ENCODE measurements around the gene VENTX.

Gene VENTX

DNA sequence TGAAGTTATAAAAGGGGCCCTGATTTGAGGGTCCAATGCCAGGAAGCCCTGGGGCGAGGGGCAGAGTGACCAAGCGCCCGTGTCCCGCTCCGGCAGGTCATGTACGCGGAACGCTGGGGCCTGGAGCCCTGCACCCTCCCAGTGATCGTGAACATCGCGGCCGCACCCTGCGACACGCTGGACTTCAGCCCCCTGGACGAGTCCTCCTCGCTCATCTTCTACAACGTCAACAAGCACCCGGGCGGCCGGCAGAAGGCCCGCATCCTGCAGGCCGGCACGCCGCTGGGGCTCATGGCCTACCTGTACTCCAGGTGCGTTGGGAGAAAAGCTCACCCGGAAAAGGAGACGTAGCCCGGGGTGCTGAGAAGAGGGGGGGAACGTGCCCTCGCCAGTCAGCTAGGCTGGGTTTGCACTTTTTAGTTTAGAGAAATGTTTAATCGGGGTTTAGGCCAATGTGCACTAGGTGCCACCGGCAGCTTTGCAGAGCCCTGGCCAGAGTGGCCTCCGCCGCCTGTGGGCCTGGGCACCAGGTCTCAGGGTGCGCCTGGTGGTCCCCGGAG lies 30.5 kb upstream of the VENTX start:
- no peak for DNase-seq (ENCODE audit: low read depth)
- TF ChIP-seq, protein P1, sequence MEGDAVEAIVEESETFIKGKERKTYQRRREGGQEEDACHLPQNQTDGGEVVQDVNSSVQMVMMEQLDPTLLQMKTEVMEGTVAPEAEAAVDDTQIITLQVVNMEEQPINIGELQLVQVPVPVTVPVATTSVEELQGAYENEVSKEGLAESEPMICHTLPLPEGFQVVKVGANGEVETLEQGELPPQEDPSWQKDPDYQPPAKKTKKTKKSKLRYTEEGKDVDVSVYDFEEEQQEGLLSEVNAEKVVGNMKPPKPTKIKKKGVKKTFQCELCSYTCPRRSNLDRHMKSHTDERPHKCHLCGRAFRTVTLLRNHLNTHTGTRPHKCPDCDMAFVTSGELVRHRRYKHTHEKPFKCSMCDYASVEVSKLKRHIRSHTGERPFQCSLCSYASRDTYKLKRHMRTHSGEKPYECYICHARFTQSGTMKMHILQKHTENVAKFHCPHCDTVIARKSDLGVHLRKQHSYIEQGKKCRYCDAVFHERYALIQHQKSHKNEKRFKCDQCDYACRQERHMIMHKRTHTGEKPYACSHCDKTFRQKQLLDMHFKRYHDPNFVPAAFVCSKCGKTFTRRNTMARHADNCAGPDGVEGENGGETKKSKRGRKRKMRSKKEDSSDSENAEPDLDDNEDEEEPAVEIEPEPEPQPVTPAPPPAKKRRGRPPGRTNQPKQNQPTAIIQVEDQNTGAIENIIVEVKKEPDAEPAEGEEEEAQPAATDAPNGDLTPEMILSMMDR (IDR thresholded peaks at IDR 0.05; ENCODE audit: low read length, missing control alignments): no peak
- no peak overlapping the region for H3K4me3 ChIP-seq (replicated peaks; ENCODE audit: low read depth, low read length)

DNA sequence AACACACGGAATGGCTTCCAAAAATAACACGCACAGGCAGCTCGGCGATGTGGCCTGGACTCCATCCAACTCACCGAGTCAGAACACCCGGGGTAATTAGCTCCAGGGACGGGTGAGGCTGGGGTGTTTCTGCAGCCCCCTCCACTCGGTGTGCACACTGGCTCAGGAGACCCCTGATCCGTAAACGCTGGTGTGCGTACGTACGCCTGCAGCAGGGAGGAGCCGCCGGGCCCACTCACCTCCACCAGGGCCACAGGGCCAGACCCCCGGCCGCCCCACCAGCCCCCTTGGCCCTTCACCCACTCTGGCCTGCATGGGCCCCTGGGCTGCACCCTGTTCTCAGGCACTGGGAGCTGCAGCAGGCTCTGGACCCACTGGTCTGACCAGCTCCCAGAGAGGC lies 30.0 kb upstream of the VENTX start:
- no peak for DNase-seq (ENCODE audit: low read depth)
- TF ChIP-seq, protein P1 (IDR thresholded peaks at IDR 0.05; ENCODE audit: low read length, missing control alignments): no peak
- H3K4me3 ChIP-seq (replicated peaks; ENCODE audit: low read depth, low read length): no peak overlapping the region

DNA sequence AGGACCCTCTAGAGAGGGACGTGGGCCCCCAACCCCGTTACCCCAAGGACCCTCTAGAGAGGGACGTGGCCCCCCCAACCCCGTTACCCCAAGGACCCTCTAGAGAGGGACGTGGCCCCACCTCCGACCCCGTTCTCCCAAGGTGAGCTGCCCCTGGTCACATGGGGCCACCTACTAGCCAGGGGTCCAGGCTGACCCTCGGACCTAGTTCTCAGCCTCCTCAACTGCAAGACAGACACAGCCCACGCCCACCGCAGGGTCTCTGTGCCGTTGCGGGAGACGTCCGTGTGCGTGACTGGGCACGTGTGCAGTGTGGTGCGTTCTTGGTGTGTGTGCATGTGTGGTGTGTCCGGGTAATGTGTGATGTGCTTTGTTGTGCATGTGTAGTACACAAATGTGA lies 29.2 kb upstream of the VENTX start:
- no peak for DNase-seq (ENCODE audit: low read depth)
- TF ChIP-seq, protein P1 (IDR thresholded peaks at IDR 0.05; ENCODE audit: low read length, missing control alignments): no peak
- H3K4me3 ChIP-seq (replicated peaks; ENCODE audit: low read depth, low read length): no peak overlapping the region

DNA sequence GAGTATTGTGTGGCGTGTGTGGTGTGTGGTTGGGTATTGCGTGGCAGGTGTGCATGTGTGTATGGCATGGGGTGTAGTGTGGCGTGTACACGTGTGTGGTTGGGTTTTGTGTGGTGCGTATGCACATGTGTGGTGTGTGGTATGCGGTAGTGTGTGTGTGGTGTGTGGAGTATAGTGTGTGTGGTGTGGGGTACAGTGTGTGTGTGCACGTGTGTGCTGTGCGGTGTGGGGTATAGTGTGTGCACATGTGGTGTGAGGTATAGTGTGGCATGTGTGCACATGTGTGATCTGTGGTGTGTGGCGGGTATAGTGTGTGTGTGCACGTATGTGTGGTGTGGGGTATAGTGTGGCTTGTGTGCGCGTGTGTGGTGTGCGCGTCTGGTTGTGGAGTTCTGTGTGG lies 28.5 kb upstream of the VENTX start:
- no peak for DNase-seq (ENCODE audit: low read depth)
- H3K4me3 ChIP-seq (replicated peaks; ENCODE audit: low read depth, low read length): no peak overlapping the region
- TF ChIP-seq, protein P1 (IDR thresholded peaks at IDR 0.05; ENCODE audit: low read length, missing control alignments): no peak

DNA sequence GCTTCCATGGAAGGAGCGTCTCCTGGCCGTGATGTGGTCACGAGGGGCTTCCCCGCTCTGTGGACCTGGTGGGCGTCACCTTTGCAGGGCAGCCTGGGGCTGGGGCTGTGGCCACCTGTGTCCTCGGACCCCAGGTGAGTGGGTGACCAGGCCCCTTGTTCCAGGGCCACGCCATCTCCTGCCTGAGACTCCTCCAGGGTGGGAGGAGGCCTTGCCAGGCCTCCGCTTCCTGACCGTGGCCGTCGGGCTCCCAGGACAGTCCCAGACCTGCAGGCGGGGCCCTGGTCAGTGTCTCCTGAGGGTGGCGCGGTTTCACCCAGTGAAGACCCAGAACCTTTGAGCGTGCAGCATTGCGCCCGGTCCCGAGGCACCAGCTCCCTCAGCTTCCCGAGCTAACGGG lies 28.0 kb upstream of the VENTX start:
- no peak overlapping the region for H3K4me3 ChIP-seq (replicated peaks; ENCODE audit: low read depth, low read length)
- no peak for DNase-seq (ENCODE audit: low read depth)
- TF ChIP-seq, protein P1 (IDR thresholded peaks at IDR 0.05; ENCODE audit: low read length, missing control alignments): no peak

DNA sequence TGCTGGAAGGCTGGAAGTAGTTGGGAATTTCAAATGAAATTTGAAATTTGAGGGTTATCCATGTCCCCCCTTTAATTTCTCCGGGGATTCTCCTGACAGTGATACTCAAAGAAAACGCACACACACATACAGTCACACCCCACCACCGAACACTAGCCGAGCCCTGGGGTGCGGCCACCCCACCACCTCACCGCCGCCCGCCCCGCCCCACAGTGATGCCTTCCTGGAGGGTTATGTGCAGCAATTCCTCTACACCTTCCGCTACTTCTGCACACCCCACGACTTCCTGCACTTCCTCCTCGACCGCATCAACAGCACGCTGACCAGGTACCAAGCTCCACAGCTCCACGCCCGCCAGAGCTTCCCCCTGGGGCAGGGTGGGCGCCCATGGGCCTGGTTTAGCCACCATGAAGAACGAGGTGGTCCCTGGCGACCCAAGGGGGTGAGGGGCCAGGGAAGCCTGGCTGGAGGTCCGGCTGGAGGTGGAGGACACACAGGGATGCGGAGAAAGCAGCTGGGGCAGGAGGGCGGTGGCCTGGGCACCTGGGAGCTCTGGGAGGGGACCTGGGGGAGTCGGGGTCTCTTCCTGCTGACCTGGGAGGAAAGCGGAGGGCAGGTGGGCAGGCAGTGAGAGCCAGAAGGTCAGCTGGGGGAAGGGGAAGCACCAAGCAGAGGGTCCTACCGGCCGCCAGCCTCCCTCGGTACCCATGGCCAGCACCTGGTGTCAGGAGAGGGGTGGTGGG lies 27.1 kb upstream of the VENTX start:
- no peak for DNase-seq (ENCODE audit: low read depth)
- no peak overlapping the region for H3K4me3 ChIP-seq (replicated peaks; ENCODE audit: low read depth, low read length)
- TF ChIP-seq, protein P1 (IDR thresholded peaks at IDR 0.05; ENCODE audit: low read length, missing control alignments): no peak
